ENCODE results near the gene PLPP3.

DNA sequence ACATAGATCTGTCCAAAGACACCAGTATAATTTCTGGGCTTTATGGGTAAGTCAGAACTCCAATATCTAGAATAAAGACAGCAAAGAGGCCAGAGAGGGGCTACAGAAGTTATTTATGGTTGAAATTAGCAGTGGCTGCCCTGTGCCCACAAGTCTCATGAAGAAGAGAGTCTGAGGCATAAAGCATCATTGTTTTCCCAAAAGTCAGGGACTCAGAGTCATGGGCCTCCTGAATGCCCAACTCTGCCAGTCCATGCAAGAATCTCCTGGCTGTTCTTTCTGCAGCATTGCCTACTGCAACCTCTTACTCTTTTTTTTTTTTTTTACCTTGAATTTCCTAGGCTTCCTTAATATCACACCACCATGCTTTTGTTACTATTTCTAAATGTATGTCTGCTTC lies 49.6 kb downstream of the PLPP3 start:
- no peak for TF ChIP-seq POLR2A (IDR thresholded peaks at IDR 0.05)
- TF ChIP-seq, protein P1, sequence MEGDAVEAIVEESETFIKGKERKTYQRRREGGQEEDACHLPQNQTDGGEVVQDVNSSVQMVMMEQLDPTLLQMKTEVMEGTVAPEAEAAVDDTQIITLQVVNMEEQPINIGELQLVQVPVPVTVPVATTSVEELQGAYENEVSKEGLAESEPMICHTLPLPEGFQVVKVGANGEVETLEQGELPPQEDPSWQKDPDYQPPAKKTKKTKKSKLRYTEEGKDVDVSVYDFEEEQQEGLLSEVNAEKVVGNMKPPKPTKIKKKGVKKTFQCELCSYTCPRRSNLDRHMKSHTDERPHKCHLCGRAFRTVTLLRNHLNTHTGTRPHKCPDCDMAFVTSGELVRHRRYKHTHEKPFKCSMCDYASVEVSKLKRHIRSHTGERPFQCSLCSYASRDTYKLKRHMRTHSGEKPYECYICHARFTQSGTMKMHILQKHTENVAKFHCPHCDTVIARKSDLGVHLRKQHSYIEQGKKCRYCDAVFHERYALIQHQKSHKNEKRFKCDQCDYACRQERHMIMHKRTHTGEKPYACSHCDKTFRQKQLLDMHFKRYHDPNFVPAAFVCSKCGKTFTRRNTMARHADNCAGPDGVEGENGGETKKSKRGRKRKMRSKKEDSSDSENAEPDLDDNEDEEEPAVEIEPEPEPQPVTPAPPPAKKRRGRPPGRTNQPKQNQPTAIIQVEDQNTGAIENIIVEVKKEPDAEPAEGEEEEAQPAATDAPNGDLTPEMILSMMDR (IDR thresholded peaks at IDR 0.05), result no peak

Data from uterus (tissue), 2 donors.